Stimulated activated naive CD8-positive, alpha-beta T cell treated with anti-CD3 and anti-CD28 coated beads, Interleukin-15, Interleukin-2, amounts not matched to agents 100 U/mL and 50 U/mL, for 24 hours (primary cell): ENCODE results near the gene DDA1.

Experiments
- ATAC-seq: fragments of 150-1000 bp; cut with Tn5 transposase; one replicate; pipeline ENCODE4 v1.10.0; 2021
- DNase-seq: peaks from one replicate; pipeline ENCODE4 v3.0.0; 2021

DDA1 gene

DNA sequence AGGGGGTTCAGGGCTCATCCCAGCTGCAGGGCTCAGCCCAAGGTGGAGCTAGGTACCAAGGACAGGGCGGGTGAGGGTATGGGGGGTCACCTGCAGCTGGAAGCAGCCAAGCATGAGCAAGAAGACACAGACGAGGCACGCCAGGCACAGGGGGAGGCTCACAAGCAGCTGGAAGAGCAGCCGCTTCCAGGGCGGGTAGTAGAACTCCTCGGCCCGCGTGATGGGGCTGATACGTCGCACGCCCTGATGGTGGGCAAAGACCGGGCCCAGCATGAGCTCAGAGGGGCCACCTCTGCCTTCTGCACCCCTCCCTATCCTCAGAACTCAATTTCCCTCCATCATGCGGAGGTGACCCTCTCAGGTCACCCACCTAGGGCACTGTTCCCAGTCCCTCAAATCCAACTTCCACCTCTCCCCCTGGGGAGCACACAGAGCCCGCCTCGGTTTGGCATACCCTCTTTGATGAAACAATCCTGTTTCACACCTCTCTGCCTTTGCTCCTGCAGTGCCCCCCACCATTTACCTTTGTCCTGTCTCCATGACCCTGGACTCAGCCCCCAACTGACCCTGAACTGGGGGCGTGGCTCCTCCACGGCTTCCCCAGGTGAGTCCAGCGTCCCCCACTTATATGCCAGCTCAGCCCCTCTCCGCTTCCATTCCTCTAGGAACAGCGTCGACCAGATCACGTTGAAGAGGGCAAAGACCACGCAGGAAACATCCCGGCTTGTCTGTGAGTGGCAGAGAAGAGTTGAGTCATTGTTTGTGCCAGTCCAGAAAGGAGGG, 21.1 kb downstream of the DDA1 start:
- no peak for DNase-seq
- ATAC-seq: no peak

- no peak for ATAC-seq
- DNase-seq: no peak
Measured at GRCh38 chr19:17331045-17331558, 21.7 kb downstream of the DDA1 start.

- ATAC-seq: no peak
Measured at GRCh38 chr19:17332360-17332676, 23.0 kb downstream of the DDA1 start.

DNA sequence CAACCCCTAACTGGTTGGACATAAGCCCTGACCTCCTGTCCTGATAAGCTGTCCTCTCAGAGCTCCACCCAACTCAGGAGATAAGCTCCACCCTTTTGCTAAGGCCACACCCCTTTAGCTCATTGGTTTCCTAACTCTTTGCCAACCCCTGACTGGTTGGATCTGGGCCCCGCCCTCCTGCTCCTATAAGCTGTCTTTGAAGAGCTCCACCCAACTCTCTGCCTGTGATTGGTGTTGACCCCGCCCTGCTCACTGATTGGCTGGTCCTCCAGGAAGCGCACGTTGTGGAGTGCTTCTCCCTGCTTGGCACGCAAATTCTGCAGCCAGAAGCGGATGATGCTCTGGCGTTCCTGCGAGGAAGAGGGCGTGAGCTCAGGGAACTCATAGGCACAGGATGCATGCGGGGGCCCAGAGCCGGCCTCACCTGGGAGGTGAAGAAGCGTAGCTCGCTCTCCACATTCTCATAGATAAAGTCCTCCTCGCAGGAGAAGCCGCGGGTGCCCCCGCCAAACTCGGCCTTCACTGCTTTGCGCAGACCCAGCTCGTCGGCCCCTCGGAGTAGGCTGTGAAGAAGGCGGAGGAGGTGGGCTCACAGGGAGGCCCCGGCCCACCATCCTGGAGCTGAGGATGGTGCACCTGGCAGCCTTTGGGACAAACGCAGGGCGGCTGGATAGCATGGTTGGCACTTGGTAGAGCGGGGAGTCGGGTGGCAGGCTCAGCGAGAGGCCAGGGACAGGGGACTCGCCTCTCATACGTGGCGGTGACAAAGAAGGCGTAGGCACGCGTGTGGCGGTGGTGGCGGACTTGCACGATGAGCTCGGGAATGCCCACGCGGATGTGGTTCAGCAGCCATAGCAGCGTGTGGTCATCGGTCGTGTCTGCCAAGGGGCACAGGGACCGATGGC, 23.6 kb downstream of the DDA1 start:
- ATAC-seq (no peak), DNase-seq (peak; percentile 52)

More at GRCh38 chr19:17332360-17332676, 23.0 kb downstream of the DDA1 start:
- DNase-seq: no peak

GRCh38 chr19:17333611-17334413, 24.4 kb downstream of the DDA1 start:
- DNase-seq: peak; percentile 81
- peak; percentile 54 for ATAC-seq

GRCh38 chr19:17334414-17335409, 25.3 kb downstream of the DDA1 start, which contains the start of gene ANO8:
TSS of gene ANO8 (minus strand) at chr19:17334855. CDS start at chr19:17334670, 185 bp downstream.
- peak; percentile 50 for ATAC-seq
- DNase-seq: peak; percentile 97

DNA sequence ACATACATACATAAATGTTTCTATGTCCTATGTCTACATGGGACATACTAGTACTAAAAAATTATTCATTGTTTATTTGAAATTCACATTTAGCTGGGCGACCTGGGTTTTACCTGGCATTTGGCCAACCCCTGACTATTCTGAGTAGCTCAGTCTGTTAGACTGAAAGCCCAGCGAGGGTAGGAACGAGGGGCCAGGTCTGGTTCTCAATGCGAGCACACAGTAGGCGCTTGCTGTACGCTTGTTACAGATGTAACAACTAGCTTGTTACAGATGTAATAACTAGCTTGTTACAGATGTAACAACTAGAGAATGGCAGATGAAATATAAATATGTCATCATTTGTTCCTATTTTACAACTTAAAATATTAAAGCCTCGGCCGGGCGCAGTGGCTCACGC, 26.2 kb downstream of the DDA1 start:
- ATAC-seq: no peak
- DNase-seq: no peak

- DNase-seq (peak; percentile 95), ATAC-seq (peak; percentile 89)
Measured at GRCh38 chr19:17336872-17337674, 27.7 kb downstream of the DDA1 start, which contains the start of gene GTPBP3. TSS of gene GTPBP3 (plus strand) at chr19:17337553. CDS start at chr19:17337612, 59 bp downstream.

DNA sequence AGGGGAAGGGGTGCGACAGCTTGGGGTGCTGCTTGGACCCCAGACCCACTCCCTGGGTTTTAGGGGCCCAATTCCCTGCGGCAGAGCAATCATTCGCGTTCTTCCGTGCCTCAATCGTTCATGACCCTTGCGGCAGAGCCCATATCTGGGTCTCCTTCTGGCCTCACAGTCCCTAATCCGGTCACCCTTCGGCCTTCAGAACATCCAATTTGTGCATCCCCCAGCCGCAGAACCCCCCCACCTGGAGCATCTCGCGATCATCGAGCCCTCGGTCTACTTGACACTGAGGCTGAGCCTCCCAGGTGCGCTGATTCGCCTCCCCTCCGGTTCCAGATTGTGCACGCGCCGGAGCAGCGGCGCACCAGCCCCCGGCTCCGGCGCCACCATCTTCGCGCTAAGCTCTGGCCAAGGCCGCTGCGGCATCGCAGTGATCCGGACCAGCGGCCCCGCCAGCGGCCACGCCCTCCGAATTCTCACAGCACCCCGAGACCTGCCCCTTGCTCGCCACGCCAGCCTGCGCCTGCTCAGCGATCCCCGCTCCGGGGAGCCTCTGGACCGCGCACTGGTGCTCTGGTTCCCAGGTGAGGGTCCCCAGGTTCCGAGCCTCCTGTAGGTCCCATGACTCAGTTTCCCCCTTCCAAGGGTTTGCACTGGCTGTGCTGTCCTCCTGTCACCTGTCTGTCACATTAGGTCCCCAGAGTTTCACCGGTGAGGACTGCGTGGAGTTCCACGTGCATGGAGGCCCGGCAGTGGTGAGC, 28.5 kb downstream of the DDA1 start:
- ATAC-seq (no peak), DNase-seq (peak; percentile 65)

DNA sequence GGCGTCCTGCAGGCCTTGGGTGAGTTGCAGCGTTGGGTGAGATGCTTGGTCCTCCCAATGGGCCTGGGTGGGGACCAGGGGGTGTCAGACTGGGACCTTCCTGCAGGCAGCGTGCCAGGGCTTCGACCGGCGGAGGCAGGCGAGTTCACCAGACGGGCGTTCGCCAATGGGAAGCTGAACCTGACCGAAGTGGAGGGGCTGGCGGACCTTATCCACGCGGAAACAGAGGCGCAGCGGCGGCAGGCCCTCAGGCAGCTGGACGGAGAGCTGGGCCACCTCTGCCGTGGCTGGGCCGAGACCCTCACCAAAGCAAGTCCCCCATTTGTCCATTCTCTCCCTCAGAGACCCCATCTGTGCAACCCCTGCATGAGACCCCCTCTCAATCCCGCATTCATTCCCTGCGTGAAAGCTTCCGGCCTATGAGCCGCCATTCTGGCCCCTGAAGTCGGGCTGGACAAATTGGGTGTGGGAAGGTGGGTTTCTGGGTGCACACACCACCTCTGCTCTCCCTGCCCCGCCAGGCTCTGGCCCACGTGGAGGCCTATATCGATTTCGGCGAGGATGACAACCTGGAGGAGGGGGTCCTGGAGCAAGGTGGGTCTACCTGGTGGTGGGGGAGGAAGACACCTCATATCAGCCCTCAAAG, 29.2 kb downstream of the DDA1 start:
- DNase-seq: no peak
- ATAC-seq: no peak

GRCh38 chr19:17339088-17339741, 29.9 kb downstream of the DDA1 start:
- ATAC-seq (no peak), DNase-seq (peak; percentile 71)

DNA sequence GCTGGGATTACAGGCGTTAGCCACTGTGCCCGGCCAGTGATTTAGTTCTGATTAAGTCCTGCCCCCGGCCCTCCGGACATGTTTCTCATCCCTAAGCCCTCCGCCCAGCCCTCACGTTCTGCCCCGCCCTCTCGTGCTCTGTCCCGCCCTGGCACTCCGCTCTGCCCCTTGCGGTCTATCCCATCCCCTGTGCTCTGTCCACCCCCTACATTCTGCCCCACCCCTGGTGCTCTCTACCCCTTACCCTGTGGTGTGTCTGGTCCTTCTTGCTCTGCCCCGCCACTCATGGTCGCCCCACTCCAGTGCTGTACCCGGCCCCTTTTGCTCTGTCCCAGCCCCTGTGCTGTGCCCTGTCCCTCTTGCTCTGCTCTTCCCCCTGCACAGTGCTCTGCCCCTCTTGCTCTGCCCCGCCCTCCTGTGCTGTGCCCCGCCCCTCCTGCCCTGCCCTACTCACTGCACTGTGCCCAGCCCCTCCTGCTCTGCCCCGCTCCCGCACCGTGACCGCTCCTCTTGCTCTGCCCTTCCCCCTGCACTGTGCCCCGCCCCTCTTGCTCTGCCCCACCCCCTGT, 31.0 kb downstream of the DDA1 start:
- ATAC-seq (no peak), DNase-seq (peak; percentile 44)

- DNase-seq: no peak
- ATAC-seq: no peak
Measured at GRCh38 chr19:17340871-17341357, 31.6 kb downstream of the DDA1 start.

- no peak for DNase-seq
- no peak for ATAC-seq
Measured at GRCh38 chr19:17341386-17341785, 32.0 kb downstream of the DDA1 start.

DNA sequence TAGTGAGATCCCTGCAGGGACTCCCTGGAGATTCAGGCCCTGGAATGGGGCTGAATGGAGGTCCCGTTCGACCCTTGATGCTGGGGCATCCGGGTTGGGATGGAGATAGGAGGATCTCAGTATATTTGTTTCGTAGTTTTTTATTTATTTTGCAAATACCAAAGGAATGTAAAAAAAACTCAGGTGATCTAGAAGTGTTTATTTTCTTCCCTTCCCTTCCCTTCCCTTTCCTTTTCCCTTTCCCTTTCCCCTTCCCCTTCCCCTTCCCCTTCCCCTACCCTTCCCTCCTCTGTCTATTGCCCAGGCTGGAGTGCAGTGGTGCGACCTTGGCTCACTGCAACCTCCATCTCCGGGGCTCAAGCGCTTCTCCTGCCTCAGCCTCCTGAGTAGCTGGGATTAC, 32.5 kb downstream of the DDA1 start:
- no peak for DNase-seq

GRCh38 chr19:17346109-17346671, 36.8 kb downstream of the DDA1 start:
- DNase-seq: peak; percentile 89
- ATAC-seq: peak; percentile 93

More for the DNA sequence above, 32.5 kb downstream of the DDA1 start:
- no peak for ATAC-seq

DNA sequence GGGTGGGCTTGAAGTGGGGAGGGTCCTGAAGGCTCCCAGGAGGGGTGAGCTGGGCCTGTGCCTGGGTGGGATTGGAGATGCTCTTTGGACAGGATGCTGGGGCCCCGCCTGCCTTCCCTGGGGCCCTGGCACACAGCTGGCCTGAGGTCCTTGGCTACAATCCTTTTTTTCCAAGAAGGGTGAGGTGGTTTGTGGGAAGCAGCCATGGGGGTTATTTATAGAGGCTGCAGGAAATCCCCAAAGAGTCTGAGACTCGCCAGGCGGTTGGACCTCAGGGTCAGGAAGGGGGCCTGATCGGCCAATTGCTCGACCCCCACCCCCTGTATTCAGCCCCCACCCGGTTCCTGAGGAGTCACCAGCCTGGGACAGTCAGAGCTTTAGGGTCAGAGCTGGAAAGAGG, 38.0 kb downstream of the DDA1 start:
- ATAC-seq: no peak

More for the DNA sequence above, 38.0 kb downstream of the DDA1 start:
- no peak for DNase-seq
